HG03095 (cell line): Measurements from ENCODE around the gene GRIK4.
A peak's percentile ranks its signal among the peaks of the same experiment; 100 is the strongest.

Source experiments
- ATAC-seq: cut with Tn5 transposase; IDR thresholded peaks from one replicate; pipeline ENCODE4 v1.9.1; 2021; ENCODE audit warnings: moderate library complexity; ENCODE audit not compliant: unreplicated experiment

Gene GRIK4

GRCh38 chr11:120893440-120894201 is 382.1 kb downstream of the GRIK4 start:
- ATAC-seq = peak; percentile 72

DNA sequence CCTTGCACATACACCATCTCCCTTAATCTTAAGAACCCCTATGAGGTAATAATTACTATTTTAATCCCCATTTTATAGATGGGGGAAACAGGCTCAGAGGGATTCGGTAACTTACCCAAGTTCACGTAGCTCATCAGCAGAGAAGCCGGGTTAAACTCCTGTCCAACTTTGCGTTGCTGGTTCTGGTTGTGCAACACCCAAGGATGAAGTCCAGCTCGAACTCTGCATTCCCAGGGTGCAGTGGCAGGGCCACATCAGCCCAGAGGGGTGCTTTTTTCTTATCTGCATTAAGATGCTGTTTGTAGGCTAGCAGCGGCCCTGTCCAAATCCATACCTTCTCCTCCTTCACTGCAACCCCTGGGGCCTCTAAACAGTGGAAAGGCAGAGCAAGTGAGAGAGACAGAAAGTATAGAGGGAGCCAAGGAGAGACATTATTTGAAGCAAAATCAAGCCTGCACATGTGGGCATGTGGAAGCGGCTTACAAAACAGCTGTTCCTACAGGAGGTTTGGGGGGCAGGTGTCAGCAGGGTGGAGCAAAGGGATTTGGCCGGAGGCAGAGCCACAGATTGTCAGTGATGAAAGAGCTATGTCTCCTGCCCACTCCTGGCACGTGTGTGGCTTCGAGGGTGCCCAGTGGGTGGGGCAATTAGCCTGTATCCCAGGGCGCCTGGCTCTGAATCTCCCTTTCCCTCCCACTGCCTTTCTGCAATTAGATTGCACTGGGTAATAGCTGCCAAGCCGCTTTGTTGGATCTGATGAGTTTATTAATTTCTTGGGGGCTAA is 382.8 kb downstream of the GRIK4 start:
- no peak for ATAC-seq

- no peak for ATAC-seq
Observed at GRCh38 chr11:120896687-120897086, 385.1 kb downstream of the GRIK4 start.

DNA sequence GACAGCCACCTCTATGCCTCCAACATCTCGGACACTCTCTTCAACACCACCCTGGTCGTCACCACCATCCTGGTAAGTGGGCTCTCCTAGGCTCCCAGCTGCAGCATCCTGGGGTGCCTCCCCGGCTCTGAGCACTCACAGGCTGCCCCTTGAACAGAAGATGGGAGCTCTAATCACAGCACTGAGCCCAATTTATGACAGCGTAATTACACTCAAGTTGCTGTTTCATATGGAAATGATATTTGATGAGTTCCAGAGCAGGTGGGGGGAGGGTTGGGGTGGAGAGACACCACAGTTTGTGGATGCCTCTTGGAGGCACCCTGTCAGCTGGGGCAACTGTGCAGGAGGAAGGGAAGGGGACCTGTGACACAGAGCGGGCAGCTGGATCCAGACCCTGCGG is 387.0 kb downstream of the GRIK4 start:
- ATAC-seq = no peak

- no peak for ATAC-seq
Observed at GRCh38 chr11:120899720-120900119, 388.2 kb downstream of the GRIK4 start.

- ATAC-seq = no peak
Observed at GRCh38 chr11:120900643-120901042, 389.1 kb downstream of the GRIK4 start.

DNA sequence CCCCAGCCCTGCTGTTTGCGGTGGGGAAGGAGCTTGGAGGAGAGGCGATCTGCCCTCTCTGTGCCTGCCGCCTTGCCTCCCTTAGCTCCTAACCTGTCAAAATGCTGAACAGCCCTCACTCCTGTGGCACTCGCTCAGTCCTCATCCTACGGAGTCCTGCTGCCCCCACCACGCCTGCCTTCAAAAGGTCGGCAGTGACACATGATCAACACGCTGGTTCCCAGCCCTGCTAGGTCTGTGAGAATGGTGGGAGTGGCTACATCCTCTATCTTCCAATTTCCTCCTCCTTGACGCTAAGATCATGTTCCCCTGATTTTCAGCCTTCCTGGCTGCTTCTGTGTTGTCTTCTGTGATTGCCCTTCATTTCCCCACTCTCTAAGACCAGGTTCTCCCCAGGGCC is 392.1 kb downstream of the GRIK4 start:
- ATAC-seq = no peak

DNA sequence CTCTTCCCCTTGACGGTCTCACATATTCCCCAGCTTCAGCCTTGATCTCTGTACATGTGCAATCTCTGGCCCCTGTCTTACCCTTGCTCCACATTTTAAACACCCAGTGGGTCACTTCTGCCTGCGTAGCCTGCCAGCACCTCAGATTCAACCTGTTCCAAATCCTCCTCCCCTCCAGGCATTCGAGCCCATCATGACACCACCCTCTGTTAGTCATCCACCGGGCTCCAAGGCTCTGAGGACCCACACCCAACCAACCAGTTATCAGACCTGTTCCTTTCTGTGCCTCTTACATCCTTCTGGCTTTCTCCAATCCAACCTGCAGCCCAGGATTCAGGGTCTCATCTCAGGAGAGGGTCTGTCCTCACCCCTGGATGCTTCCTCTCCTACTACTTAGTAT is 392.6 kb downstream of the GRIK4 start:
- ATAC-seq = no peak

GRCh38 chr11:120906766-120907165 is 395.2 kb downstream of the GRIK4 start:
- ATAC-seq = no peak

DNA sequence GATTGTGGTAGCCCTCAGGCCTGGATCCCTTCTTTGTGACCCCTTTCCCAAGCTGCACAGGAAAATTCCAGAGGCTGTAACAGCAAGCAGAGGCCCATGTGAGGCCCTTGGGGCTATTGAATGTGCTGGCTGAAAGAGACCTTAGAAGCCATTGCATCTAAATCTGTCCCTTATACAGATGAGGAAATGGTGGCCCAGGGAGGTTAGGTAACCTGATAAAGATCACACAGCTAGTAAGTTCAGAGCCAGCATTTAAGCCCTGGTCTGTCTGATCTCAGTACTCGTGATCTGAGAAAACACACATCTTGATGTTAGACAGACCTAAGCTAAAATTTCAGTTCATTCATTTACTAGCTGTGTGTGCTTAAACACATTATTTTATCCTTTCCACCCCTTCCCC is 396.4 kb downstream of the GRIK4 start:
- ATAC-seq = no peak

- no peak for ATAC-seq
Observed at GRCh38 chr11:120908461-120909181, 397.1 kb downstream of the GRIK4 start.

- ATAC-seq = no peak
Observed at GRCh38 chr11:120909676-120910416, 398.3 kb downstream of the GRIK4 start.

DNA sequence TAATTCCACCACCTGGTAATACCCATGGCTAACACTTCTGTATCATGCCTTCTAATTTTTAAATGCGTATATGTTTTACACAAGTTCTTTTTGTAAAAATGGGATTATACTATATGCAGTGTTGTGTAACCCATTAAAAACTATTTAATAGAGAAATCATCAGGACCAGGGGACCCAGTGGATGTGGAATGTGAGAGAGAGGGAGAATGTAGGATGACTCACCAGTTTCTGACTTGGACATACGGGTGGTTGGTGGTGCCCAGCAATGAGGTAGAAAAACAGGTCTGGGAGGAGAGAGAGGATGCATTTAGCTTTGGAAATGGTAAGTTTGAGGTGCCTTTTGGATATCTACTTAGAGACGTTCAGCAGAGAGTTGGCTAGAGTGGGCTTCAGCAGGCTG is 400.4 kb downstream of the GRIK4 start:
- ATAC-seq = no peak

DNA sequence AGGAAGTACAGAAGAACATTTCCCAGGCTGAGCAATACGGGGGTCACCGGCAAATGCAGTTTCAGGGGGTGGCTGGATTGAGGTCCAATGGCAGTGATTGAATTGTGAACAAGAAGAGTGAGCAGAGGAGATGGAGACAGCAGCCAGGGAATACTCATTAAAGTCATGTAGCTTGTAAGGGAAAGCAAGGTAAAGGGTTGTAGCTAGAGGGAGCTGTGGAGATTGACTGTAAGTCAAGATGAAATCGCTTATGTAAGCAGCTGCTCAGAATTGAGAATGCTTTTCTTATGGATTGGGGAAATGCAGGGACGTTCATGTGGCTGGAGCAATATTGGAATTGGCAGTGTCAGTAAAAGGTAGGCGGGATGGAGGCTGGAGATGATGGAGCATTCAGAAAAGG is 401.0 kb downstream of the GRIK4 start:
- ATAC-seq = no peak

DNA sequence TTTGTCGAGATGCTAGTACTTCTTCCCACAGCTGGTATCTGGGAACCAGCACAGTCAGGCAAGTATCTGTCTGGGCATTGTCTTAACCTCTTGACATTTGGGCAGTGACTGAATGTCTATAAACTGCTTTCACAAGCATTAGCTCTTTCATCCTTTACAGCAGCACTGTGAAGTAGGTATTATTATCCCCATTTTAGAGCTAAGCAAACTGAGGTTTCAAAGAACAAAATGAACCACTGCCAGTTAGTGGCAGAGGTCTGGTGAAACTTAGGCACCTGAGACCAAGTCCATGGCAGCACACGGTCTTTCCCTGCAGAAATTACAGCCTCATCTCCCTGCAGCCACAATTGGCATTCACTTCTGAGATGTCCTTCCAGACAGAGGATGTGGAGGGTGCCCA is 401.4 kb downstream of the GRIK4 start:
- no peak for ATAC-seq

- no peak for ATAC-seq
Observed at GRCh38 chr11:120914021-120914420, 402.5 kb downstream of the GRIK4 start.

DNA sequence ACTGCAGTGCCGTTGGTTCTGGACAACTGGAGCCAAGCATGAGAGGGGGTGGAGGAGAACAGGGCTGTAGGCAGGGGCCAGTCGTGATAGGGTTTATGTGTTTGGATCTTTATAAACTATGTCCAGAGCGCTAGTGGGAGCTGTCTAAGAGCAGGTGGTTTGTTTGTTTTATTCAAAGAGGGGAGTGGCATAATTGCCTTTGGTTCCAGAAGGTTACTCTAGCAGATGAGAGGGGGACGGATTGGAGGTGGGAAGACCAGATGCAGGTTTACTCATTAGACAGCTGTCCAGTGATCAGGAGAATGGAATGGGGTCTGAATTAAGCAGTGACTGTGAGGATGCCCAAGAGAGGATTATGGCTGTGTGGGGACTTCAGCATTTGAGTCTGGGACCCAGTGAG is 403.1 kb downstream of the GRIK4 start:
- ATAC-seq = no peak

DNA sequence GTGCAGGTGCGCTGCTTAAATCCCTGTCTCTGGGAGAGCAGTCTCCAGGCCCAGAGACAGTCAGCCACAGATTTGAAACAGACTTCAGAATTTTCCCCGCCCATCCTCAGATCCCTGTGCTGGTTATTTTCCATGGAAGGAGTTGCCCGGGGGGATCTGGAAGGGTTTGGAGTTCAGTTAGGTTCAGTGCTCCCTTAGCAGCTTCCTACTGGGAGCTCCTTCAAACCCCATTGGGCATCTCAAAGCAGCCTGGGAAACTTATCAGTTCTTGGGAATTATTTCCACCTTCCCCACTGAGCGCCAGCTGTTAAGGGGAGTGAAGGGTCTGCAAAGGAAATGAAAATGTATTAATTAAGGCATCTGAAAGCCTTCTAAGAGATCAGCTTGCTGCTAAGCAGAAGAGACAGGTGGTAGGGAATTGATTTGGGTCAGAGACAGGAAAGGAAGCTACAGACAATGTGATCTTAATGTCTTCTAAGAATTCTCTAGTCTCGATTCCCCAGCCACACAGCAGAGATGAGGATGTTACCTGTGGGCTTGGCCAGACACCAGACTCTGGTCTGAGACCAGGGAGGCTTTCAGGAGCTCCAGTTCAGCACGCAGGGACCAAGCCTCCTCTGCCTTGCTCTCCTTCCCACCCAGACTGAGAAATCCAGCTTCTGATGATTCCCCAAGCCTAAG is 406.2 kb downstream of the GRIK4 start:
- ATAC-seq = no peak

DNA sequence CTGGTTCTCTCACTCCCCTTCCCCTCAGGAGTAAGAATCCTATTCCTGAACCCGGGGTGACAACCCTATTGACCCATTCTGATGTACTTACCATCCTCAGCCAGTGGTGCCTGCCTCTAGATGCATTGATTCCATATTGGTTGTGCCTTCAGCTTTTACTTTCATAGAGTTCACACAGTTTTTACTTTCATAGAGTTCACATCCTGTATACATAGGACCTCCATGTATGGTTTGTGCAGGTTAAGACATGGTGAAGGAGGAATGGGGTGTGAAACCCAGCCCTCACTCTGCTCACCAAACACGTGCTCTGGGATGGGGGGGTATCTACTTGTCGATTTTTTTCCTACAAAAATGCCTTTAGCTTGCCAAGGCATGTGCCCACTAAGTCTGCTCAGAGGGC is 406.7 kb downstream of the GRIK4 start:
- no peak for ATAC-seq

DNA sequence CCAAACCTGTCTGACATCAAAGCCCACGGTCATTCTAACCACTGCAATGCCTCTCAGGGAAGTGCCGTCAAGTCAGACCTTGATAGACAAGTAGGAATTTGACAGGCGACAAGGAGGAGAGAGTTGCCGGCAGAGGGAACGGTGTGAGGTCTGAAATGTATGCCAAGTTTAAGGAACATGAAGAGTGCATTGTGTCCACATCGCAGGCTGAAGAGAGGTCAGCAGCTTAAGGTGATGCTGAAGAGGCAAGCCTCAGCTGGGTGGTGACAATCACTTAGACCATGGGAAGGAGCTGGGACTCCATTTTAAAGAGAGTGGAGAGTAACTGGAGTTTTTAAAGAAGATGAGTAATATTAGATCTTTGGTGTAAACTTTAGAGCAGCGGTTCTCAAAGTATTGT is 407.5 kb downstream of the GRIK4 start:
- ATAC-seq = no peak

DNA sequence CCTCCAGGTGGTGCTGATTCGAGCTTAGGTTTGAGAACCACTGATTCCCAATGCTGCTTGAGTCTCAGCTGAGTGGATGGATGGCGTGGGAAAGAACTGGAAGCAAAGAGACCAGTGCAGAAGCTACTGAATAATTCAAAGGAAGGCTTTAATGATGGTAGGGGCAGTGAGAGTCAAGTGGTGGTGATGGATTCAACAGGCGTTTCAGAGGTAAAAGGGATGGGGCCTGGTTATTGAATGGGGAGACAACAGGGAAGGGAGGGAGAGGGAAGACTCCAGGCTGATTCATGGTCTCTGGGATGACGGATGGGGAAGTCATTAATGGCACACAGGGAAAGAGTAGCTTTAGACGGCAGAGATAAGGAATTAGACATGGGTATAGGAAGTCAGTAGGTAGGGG is 408.0 kb downstream of the GRIK4 start:
- no peak for ATAC-seq
